ENCODE measurements around the gene MED19.

MED19 gene

GRCh38 chr11:57751676-57752253 is 39.8 kb upstream of the MED19 start, which contains the start of gene BTBD18:
Gene BTBD18, minus strand, starts transcription at chr11:57751819. Its CDS starts 631 bp downstream, at chr11:57751188.
- Histone ChIP-seq H3K79me2 (ENCODE audit: low read length) (no peaks in the 10 kb centered on the region), H3K9me3 (replicated peaks; ENCODE audit: insufficient read depth, low read length) (no peaks in the 10 kb centered on the region), H3K9ac (ENCODE audit: low read length) (no peak within 1 kb of the TSS), H3K9me2 (replicated peaks; ENCODE audit: insufficient read depth, low read length) (no peaks in the 10 kb centered on the region), H3K27me3 (replicated peaks; ENCODE audit: insufficient read depth, low read length) (no peaks in the 10 kb centered on the region), H3K4me3 (ENCODE audit: low read length) (no peak within 1 kb of the TSS), H3K36me3 (replicated peaks; ENCODE audit: insufficient read depth, low read length) (no peaks in the 10 kb centered on the region), H3K4me2 (ENCODE audit: low read depth, low read length) (no peak within 1 kb of the TSS), H3K4me1 (ENCODE audit: low read length) (no peaks in the 10 kb centered on the region), H3F3A (ENCODE audit: insufficient read depth, low read length) (no peaks in the 10 kb centered on the region), H4K20me1 (ENCODE audit: insufficient read depth, low read length) (no peaks in the 10 kb centered on the region), H2AFZ (ENCODE audit: low read length) (no peak within 1 kb of the TSS), H3K27ac (ENCODE audit: low read length) (no peak within 1 kb of the TSS)
- TF ChIP-seq EZH2phosphoT487 (IDR thresholded peaks at IDR 0.05; ENCODE audit: low read length) = no peak
- TF ChIP-seq EZH2 (optimal IDR thresholded peaks at IDR 0.05; ENCODE audit: low read depth, low read length) = no peak
- TF ChIP-seq CTCF (IDR thresholded peaks at IDR 0.05; ENCODE audit: low read length) = no peak
- DNase-seq = no peak

GRCh38 chr11:57751176-57751575 is 39.2 kb upstream of the MED19 start:
- no peak for DNase-seq
- H4K20me1 ChIP-seq (ENCODE audit: insufficient read depth, low read length) = no peaks in the 10 kb centered on the region
- H3K79me2 ChIP-seq (ENCODE audit: low read length) = no peaks in the 10 kb centered on the region
- no peak overlapping the region for H2AFZ ChIP-seq (ENCODE audit: low read length)
- no peaks in the 10 kb centered on the region for H3K36me3 ChIP-seq (replicated peaks; ENCODE audit: insufficient read depth, low read length)
- no peaks in the 10 kb centered on the region for H3K9me2 ChIP-seq (replicated peaks; ENCODE audit: insufficient read depth, low read length)
- H3K9ac ChIP-seq (ENCODE audit: low read length) = no peak overlapping the region
- no peaks in the 10 kb centered on the region for H3K9me3 ChIP-seq (replicated peaks; ENCODE audit: insufficient read depth, low read length)
- H3K4me1 ChIP-seq (ENCODE audit: low read length) = no peaks in the 10 kb centered on the region
- no peaks in the 10 kb centered on the region for H3F3A ChIP-seq (ENCODE audit: insufficient read depth, low read length)
- H3K4me2 ChIP-seq (ENCODE audit: low read depth, low read length) = no peak overlapping the region
- no peak overlapping the region for H3K27ac ChIP-seq (ENCODE audit: low read length)
- no peak overlapping the region for H3K4me3 ChIP-seq (ENCODE audit: low read length)
- TF ChIP-seq EZH2 (optimal IDR thresholded peaks at IDR 0.05; ENCODE audit: low read depth, low read length) (no peak), CTCF (IDR thresholded peaks at IDR 0.05; ENCODE audit: low read length) (no peak), EZH2phosphoT487 (IDR thresholded peaks at IDR 0.05; ENCODE audit: low read length) (no peak)
- H3K27me3 ChIP-seq (replicated peaks; ENCODE audit: insufficient read depth, low read length) = no peaks in the 10 kb centered on the region

- peaks cover 20% of the 10 kb centered on the region for H3K79me2 ChIP-seq (ENCODE audit: low read length)
- no peaks in the 10 kb centered on the region for H3K9me3 ChIP-seq (replicated peaks; ENCODE audit: insufficient read depth, low read length)
- DNase-seq = no peak
- H2AFZ ChIP-seq (ENCODE audit: low read length) = no peak overlapping the region
- no peaks in the 10 kb centered on the region for H3K27me3 ChIP-seq (replicated peaks; ENCODE audit: insufficient read depth, low read length)
- H3K27ac ChIP-seq (ENCODE audit: low read length) = no peak overlapping the region
- H3K36me3 ChIP-seq (replicated peaks; ENCODE audit: insufficient read depth, low read length) = peaks cover 4% of the 10 kb centered on the region; the same call in 1 of the 2 replicates
- H3K9ac ChIP-seq (ENCODE audit: low read length) = no peak overlapping the region
- H3K4me1 ChIP-seq (ENCODE audit: low read length) = 0 out of 2 replicates have a peak, but pooled peaks cover 5% of the 10 kb centered on the region
- H3F3A ChIP-seq (ENCODE audit: insufficient read depth, low read length) = no peaks in the 10 kb centered on the region
- H4K20me1 ChIP-seq (ENCODE audit: insufficient read depth, low read length) = no peaks in the 10 kb centered on the region
- no peak overlapping the region for H3K4me2 ChIP-seq (ENCODE audit: low read depth, low read length)
- no peaks in the 10 kb centered on the region for H3K9me2 ChIP-seq (replicated peaks; ENCODE audit: insufficient read depth, low read length)
- H3K4me3 ChIP-seq (ENCODE audit: low read length) = no peak overlapping the region
- TF ChIP-seq CTCF (IDR thresholded peaks at IDR 0.05; ENCODE audit: low read length) = no peak
- no peak for TF ChIP-seq EZH2 (optimal IDR thresholded peaks at IDR 0.05; ENCODE audit: low read depth, low read length)
- TF ChIP-seq EZH2phosphoT487 (IDR thresholded peaks at IDR 0.05; ENCODE audit: low read length) = no peak
Measured at GRCh38 chr11:57746920-57747319, 34.9 kb upstream of the MED19 start.
